Liver (tissue), 9 donors: ENCODE measurements around the gene SYCP3. TPM values are rescaled to one million over a fixed set of nuclear protein-coding genes. Genes with fewer than 3 reads are reported as not detected.

Experiments
- DNase-seq: peaks from one replicate; pipeline ENCODE4 v3.0.0-alpha.2; 2017; ENCODE audit warnings: low spot score
- H3K27ac ChIP-seq, 2 donors: one replicate each; pipeline ENCODE4 v1.7.0; 2013; ENCODE audit warnings: inconsistent platforms in 2 of 2, low read length in 2 of 2, control low read depth in 1 of 2, low read depth in 1 of 2, mild to moderate bottlenecking in 1 of 2
- H3K27me3 ChIP-seq, 4 donors: one replicate each; pipeline versions ENCODE4 v1.6.1 to v1.7.0; 2013; ENCODE audit warnings: low read length in 3 of 4, inconsistent platforms in 1 of 4, mild to moderate bottlenecking in 1 of 4, moderate library complexity in 1 of 4; ENCODE audit not compliant: control insufficient read depth in 4 of 4, insufficient read depth in 4 of 4
- H3K36me3 ChIP-seq, 4 donors: one replicate each; pipeline versions ENCODE4 v1.6.1 to v1.7.0; 2013; ENCODE audit warnings: low read length in 3 of 4, mild to moderate bottlenecking in 3 of 4, low read depth in 1 of 4, moderate library complexity in 1 of 4; ENCODE audit not compliant: control insufficient read depth in 4 of 4, insufficient read depth in 3 of 4
- H3K4me1 ChIP-seq, 4 donors: one replicate each; pipeline versions ENCODE4 v1.6.1 to v1.7.0; 2013; ENCODE audit warnings: low read length in 3 of 4, mild to moderate bottlenecking in 3 of 4, moderate library complexity in 1 of 4; ENCODE audit not compliant: control insufficient read depth in 4 of 4, insufficient read depth in 4 of 4
- H3K4me3 ChIP-seq, 3 donors: one replicate each; pipeline versions ENCODE4 v1.6.1 to v1.7.0; 2013; ENCODE audit warnings: low read length in 3 of 3, control low read depth in 1 of 3, low read depth in 1 of 3, mild to moderate bottlenecking in 1 of 3
- H3K9ac ChIP-seq, 2 donors: one replicate each; pipeline ENCODE4 v1.7.0; 2013; ENCODE audit warnings: low read length in 2 of 2, mild to moderate bottlenecking in 2 of 2, moderate library complexity in 2 of 2, control low read depth in 1 of 2, low read depth in 1 of 2
- H3K9me3 ChIP-seq, 4 donors: one replicate each; pipeline versions ENCODE4 v1.6.1 to v1.7.0; 2013; ENCODE audit warnings: low read length in 3 of 4; ENCODE audit not compliant: control insufficient read depth in 4 of 4
- ATF3 ChIP-seq: IDR thresholded peaks from 2 replicates; pipeline ENCODE4 v1.6.1; 2016; ENCODE audit warnings: antibody characterized with exemption
- CTCF ChIP-seq: fragments of 150-350 bp; IDR thresholded peaks from 2 replicates; pipeline ENCODE4 v1.5.1; 2017; ENCODE audit warnings: improper control_type of control experiment, low read depth, low read length; ENCODE audit not compliant: missing input control
- EGR1 ChIP-seq, 2 donors: IDR thresholded peaks; 2 replicates each; pipeline ENCODE4 v1.6.1; 2016 to 2018; ENCODE audit warnings: antibody characterized with exemption in 2 of 2, low read depth in 2 of 2
- FOXA1 ChIP-seq: IDR thresholded peaks from 2 replicates; pipeline ENCODE4 v1.6.1; 2016; ENCODE audit warnings: antibody characterized with exemption
- FOXA2 ChIP-seq: IDR thresholded peaks from 2 replicates; pipeline ENCODE4 v1.6.1; 2016; ENCODE audit warnings: antibody characterized with exemption
- GABPA ChIP-seq, 2 donors: IDR thresholded peaks in 1 of 2; conservative IDR thresholded peaks in 1 of 2; 2 replicates each; pipeline ENCODE4 v1.6.1; 2016; ENCODE audit warnings: antibody characterized with exemption in 2 of 2, mild to moderate bottlenecking in 1 of 2, moderate library complexity in 1 of 2
- HNF4A ChIP-seq, 2 donors: conservative IDR thresholded peaks; 2 replicates each; pipeline ENCODE4 v1.6.1; 2016; ENCODE audit warnings: antibody characterized with exemption in 2 of 2, mild to moderate bottlenecking in 2 of 2
- HNF4G ChIP-seq: IDR thresholded peaks from 2 replicates; pipeline ENCODE4 v1.6.1; 2016; ENCODE audit warnings: antibody characterized with exemption
- JUND ChIP-seq, 2 donors: IDR thresholded peaks; 2 replicates each; pipeline ENCODE4 v1.6.1; 2016; ENCODE audit warnings: antibody characterized with exemption in 2 of 2
- MAX ChIP-seq: IDR thresholded peaks from 2 replicates; pipeline ENCODE4 v1.6.1; 2016; ENCODE audit warnings: antibody characterized with exemption
- NR2F2 ChIP-seq: IDR thresholded peaks from 2 replicates; pipeline ENCODE4 v1.6.1; 2016; ENCODE audit warnings: antibody characterized with exemption
- RAD21 ChIP-seq, 2 donors: IDR thresholded peaks; 2 replicates each; pipeline ENCODE4 v1.6.1; 2016; ENCODE audit warnings: antibody characterized with exemption in 2 of 2, mild to moderate bottlenecking in 2 of 2
- REST ChIP-seq: IDR thresholded peaks from 2 replicates; pipeline ENCODE4 v1.6.1; 2016; ENCODE audit warnings: antibody characterized with exemption, mild to moderate bottlenecking
- RXRA ChIP-seq, 2 donors: IDR thresholded peaks; 2 replicates each; pipeline ENCODE4 v1.6.1; 2017 to 2018; ENCODE audit warnings: antibody characterized with exemption in 2 of 2, mild to moderate bottlenecking in 1 of 2
- SP1 ChIP-seq: IDR thresholded peaks from 2 replicates; pipeline ENCODE4 v1.6.1; 2018; ENCODE audit warnings: antibody characterized with exemption, mild to moderate bottlenecking
- TAF1 ChIP-seq: conservative IDR thresholded peaks from 2 replicates; pipeline ENCODE4 v1.6.1; 2016; ENCODE audit warnings: antibody characterized with exemption, mild to moderate bottlenecking
- YY1 ChIP-seq: IDR thresholded peaks from 2 replicates; pipeline ENCODE4 v1.6.1; 2016; ENCODE audit warnings: antibody characterized with exemption, mild to moderate bottlenecking
- WGBS: extraction: QIAGEN DNeasy Blood & Tissue Kit; methylation state at CpG from one replicate; pipeline ENCODE4 v1.1.7; 2013; 5-methylcytosine and 5-hydroxymethylcytosine counted together
- polyA plus RNA-seq, 2 donors: library from polyadenylated mRNA; stranded (reverse) in 1 of 2; unstranded in 1 of 2; fragments of 200-250 nt in 1 of 2; fragments of >200 nt in 1 of 2; fragmentation: Nextera tagmentation in 1 of 2; extraction: Ambion mirVana in 1 of 2; gene quantifications; one replicate each; pipeline versions ENCODE4 v1.2.1 to v1.2.3, GENCODE V29; 2013 to 2015
- total RNA-seq, 2 donors: library from RNA; depleted of rRNA; stranded (reverse); fragments of >200 nt; gene quantifications; one replicate each; pipeline ENCODE4 v1.2.3, GENCODE V29; 2014
- donor health status: healthy.
- donor health status: healthy.
- donor health status: healthy.
- donor health status: healthy.
- donor health status: healthy.

SYCP3 gene
- total and polyA plus RNA-seq, 4 donors: 0.17 to 3.0 TPM; not detected in 2

GRCh38 chr12:101710288-101710687 lies 29.0 kb downstream of the SYCP3 start:
- no peak for TF ChIP-seq TAF1
- no peak for TF ChIP-seq EGR1 (IDR thresholded peaks at IDR 0.05; ENCODE audit: low read depth in 2 of 2)
- TF ChIP-seq NR2F2: no peak
- TF ChIP-seq ATF3: no peak
- no peak for TF ChIP-seq MAX
- TF ChIP-seq JUND (IDR thresholded peaks at IDR 0.05): no peak
- peak; percentile 20 for TF ChIP-seq SP1
- peak; percentile 43 for TF ChIP-seq FOXA2
- TF ChIP-seq HNF4G: no peak
- TF ChIP-seq CTCF: no peak
- no peak for TF ChIP-seq RXRA (IDR thresholded peaks at IDR 0.05)
- Histone ChIP-seq H3K27ac (peak overlapping the region; percentile 75 to 87), H3K9me3 (no peaks in the 10 kb centered on the region), H3K36me3 (no peaks in the 10 kb centered on the region), H3K27me3 (no peaks in the 10 kb centered on the region), H3K4me1 (peaks cover 6 to 53% (median 46%) of the 10 kb centered on the region in 4 donors), H3K9ac (peak overlapping the region in 1 of 2 donors; percentile 27), H3K4me3 (no peak overlapping the region)
- no peak for DNase-seq
- WGBS: 72% methylated on average over 4 of the region's 4 CpGs

GRCh38 chr12:101707131-101707782 lies 32.0 kb downstream of the SYCP3 start:
- no peaks in the 10 kb centered on the region for H3K9me3 ChIP-seq
- DNase-seq: no peak
- H3K4me3 ChIP-seq: no peak overlapping the region
- H3K9ac ChIP-seq: no peak overlapping the region
- H3K36me3 ChIP-seq: no peaks in the 10 kb centered on the region
- H3K27ac ChIP-seq: no peak overlapping the region
- TF ChIP-seq TAF1 (no peak), GABPA (IDR thresholded peaks at IDR 0.05 in 1 of 2, conservative IDR thresholded peaks at IDR 0.05 in 1 of 2) (no peak), HNF4A (conservative IDR thresholded peaks at IDR 0.05) (no peak), EGR1 (IDR thresholded peaks at IDR 0.05; ENCODE audit: low read depth in 2 of 2) (no peak), FOXA1 (no peak)
- H3K27me3 ChIP-seq: no peaks in the 10 kb centered on the region
- H3K4me1 ChIP-seq: peaks cover 8 to 36% (median 24%) of the 10 kb centered on the region in 4 donors

GRCh38 chr12:101706403-101706802 lies 32.9 kb downstream of the SYCP3 start:
- Histone ChIP-seq H3K27ac (no peak overlapping the region), H3K4me3 (no peak overlapping the region), H3K9ac (no peak overlapping the region), H3K27me3 (no peaks in the 10 kb centered on the region), H3K4me1 (peaks cover 5 to 31% (median 17%) of the 10 kb centered on the region in 4 donors), H3K9me3 (no peaks in the 10 kb centered on the region), H3K36me3 (no peaks in the 10 kb centered on the region)
- no peak for DNase-seq
- whole genome bisulfite sequencing: 96% methylated on average over 1 of the region's 1 CpG
- TF ChIP-seq YY1 (no peak), GABPA (IDR thresholded peaks at IDR 0.05 in 1 of 2, conservative IDR thresholded peaks at IDR 0.05 in 1 of 2) (no peak), FOXA1 (no peak), EGR1 (IDR thresholded peaks at IDR 0.05; ENCODE audit: low read depth in 2 of 2) (no peak), MAX (no peak), NR2F2 (no peak), RAD21 (IDR thresholded peaks at IDR 0.05) (no peak), CTCF (no peak), SP1 (no peak), REST (no peak), JUND (IDR thresholded peaks at IDR 0.05) (no peak)
